Adrenal gland (tissue), 12 donors: Measurements from ENCODE around the gene BDH2. TPM values are rescaled to one million over a fixed set of nuclear protein-coding genes. Genes with fewer than 3 reads are reported as not detected.

Experiments used
- DNase-seq, 7 donors: peaks; one replicate each; pipeline ENCODE4 v3.0.0-alpha.2; 2019 to 2020
- H3K27ac ChIP-seq, 5 donors: fragments of 200-600 bp; sonication (generic) in 4 of 5; 1 replicate in 3 of 5; 2 replicates in 2 of 5; pipeline versions ENCODE4 v1.5.1 to v1.8.0; 2016 to 2020; ENCODE audit warnings: mild to moderate bottlenecking in 1 of 5
- H3K27me3 ChIP-seq: fragments of 200-600 bp; 2 replicates; pipeline ENCODE4 v1.8.0; 2021
- H3K36me3 ChIP-seq, 2 donors: fragments of 200-600 bp; replicated peaks in 1 of 2; 1 replicate in 1 of 2; 2 replicates in 1 of 2; pipeline versions ENCODE4 v1.5.1 to v1.8.0; 2018 to 2022
- H3K4me1 ChIP-seq, 2 donors: fragments of 200-600 bp; replicated peaks in 1 of 2; 1 replicate in 1 of 2; 2 replicates in 1 of 2; pipeline versions ENCODE4 v1.5.1 to v1.8.0; 2018 to 2021
- H3K4me3 ChIP-seq, 4 donors: fragments of 200-600 bp; sonication (generic) in 3 of 4; one replicate each; pipeline ENCODE4 v1.5.1; 2016 to 2018
- H3K9me3 ChIP-seq, 3 donors: fragments of 200-600 bp; sonication (generic) in 1 of 3; replicated peaks in 1 of 3; 1 replicate in 2 of 3; 2 replicates in 1 of 3; pipeline versions ENCODE4 v1.5.1 to v1.8.0; 2016 to 2021
- CTCF ChIP-seq, 6 experiments: fragments of 450-650 bp in 4 of 6; fragments of 200-600 bp in 2 of 6; sonication (generic) in 1 of 6; IDR thresholded peaks; 1 replicate in 5 of 6; 2 replicates in 1 of 6; pipeline versions ENCODE4 v1.5.1 to v1.8.0; 2016 to 2021; ENCODE audit warnings: antibody characterized with exemption in 6 of 6, mild to moderate bottlenecking in 2 of 6, moderate library complexity in 1 of 6
- POLR2A ChIP-seq, 2 donors: fragments of 450-650 bp; IDR thresholded peaks; one replicate each; pipeline ENCODE4 v1.6.1; 2017; ENCODE audit warnings: antibody characterized with exemption in 2 of 2, mild to moderate bottlenecking in 2 of 2, moderate library complexity in 1 of 2
- WGBS, 4 donors: extraction: QIAGEN DNeasy Blood & Tissue Kit in 2 of 4; methylation state at CpG; one replicate each; pipeline versions ENCODE4 v1.1.5 to v1.1.7; 2013 to 2017; 5-methylcytosine and 5-hydroxymethylcytosine counted together
- intact Hi-C, 2 donors: fragments of 100-400 bp; cut with DNase I; formaldehyde crosslinking; loops; one replicate each; pipeline versions ENCODE4 v1.14.1 to v1.15.0; 2022 to 2023
- polyA plus RNA-seq, 3 donors: library from polyadenylated mRNA; stranded (reverse); fragments of 200-250 nt in 2 of 3; fragments of 350-450 nt in 1 of 3; fragmentation: Illumina TruSeq in 1 of 3; extraction: RNeasy Lipid Tissue Mini Kit (QIAGEN cat#74804) in 1 of 3; gene quantifications; one replicate each; pipeline ENCODE4 v1.2.3, GENCODE V29; 2013 to 2014
- total RNA-seq, 9 donors: library from RNA; depleted of rRNA in 4 of 9; stranded (reverse); fragments of >200 nt in 4 of 9; fragments of 120-200 nt in 1 of 9; fragmentation: NEBNext Ultra II Directional in 1 of 9; extraction: Animal tissue kit (Norgen Biotek cat#: 25700) in 1 of 9; gene quantifications; one replicate each; pipeline versions ENCODE4 v1.1.0 to v1.2.4, GENCODE V29; 2013 to 2023
- donor health status: healthy with polysubstance abuse.
- donor health status: Bipolar disorder and iron deficiency.
- donor health status: DM: yes; HTN: yes; CAD: no.
- donor health status: DM: no; HTN: no; CAD: no.
- donor health status: DM: no; HTN: no; CAD: no.
- donor health status: DM: yes; HTN: yes; CAD: no.

Gene BDH2
- total and polyA plus RNA-seq, 12 donors = 84.6 to 209 (median 113) TPM

DNA sequence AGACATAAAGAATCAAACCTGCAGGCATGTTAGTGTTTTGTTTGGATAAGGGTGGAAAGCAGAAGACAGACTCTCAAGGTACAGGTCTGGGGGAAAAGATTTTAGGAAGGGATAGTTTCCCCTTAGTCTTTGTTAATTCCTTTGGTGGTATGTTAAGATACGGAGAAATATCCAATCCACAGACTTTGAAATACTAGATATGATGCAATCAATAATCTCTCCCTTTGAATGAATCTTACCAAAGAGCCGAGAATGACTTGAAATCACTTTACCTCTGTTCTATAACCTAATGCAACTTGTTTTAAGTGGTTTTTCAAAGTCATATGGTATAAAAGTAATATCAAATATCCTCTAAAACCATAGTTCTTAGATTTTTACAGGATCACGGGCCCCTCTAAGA is 5.3 kb upstream of the BDH2 start:
- no peak overlapping the region for H3K27ac ChIP-seq
- TF ChIP-seq POLR2A (IDR thresholded peaks at IDR 0.05) (no peak), CTCF (IDR thresholded peaks at IDR 0.05) (no peak)
- no peaks in the 10 kb centered on the region for H3K27me3 ChIP-seq
- no peaks in the 10 kb centered on the region for H3K4me1 ChIP-seq
- H3K4me3 ChIP-seq = no peak overlapping the region
- no peaks in the 10 kb centered on the region for H3K9me3 ChIP-seq
- 92 to 97% (median 96%) methylated on average over 3 of the region's 3 CpGs for WGBS, 4 donors
- no peaks in the 10 kb centered on the region for H3K36me3 ChIP-seq
- no peak for DNase-seq
- intact Hi-C loops = loop anchor here in 1 of 2 donors (10.0 kb wide), 1 partner anchor 660 kb away; no protein-coding TSS in a partner anchor

GRCh38 chr4:103100691-103101090 is 1.1 kb upstream of the BDH2 start:
- Histone ChIP-seq H3K4me1 (peaks cover 18 to 28% of the 10 kb centered on the region in 2 donors), H3K4me3 (no peak overlapping the region), H3K36me3 (no peaks in the 10 kb centered on the region), H3K27ac (no peak overlapping the region), H3K27me3 (no peaks in the 10 kb centered on the region), H3K9me3 (no peaks in the 10 kb centered on the region)
- intact Hi-C loops = loop anchor here in 1 of 2 donors (10.0 kb wide), 1 partner anchor 656 kb away; no protein-coding TSS in a partner anchor
- TF ChIP-seq POLR2A (IDR thresholded peaks at IDR 0.05) = no peak
- TF ChIP-seq CTCF (IDR thresholded peaks at IDR 0.05) = no peak
- no peak for DNase-seq
- 52 to 67% (median 62%) methylated on average over 5 of the region's 5 CpGs for WGBS, 4 donors

GRCh38 chr4:103098756-103099440 is 736 bp downstream of the BDH2 start:
- H3K27ac ChIP-seq = peak overlapping the region; percentile 37 to 78 (median 67)
- no peaks in the 10 kb centered on the region for H3K36me3 ChIP-seq
- H3K4me1 ChIP-seq = peaks cover 18 to 29% of the 10 kb centered on the region in 2 donors
- no peak for DNase-seq
- no peaks in the 10 kb centered on the region for H3K27me3 ChIP-seq
- intact Hi-C loops = loop anchor here in 1 of 2 donors (10.0 kb wide), 1 partner anchor 474 kb away; no protein-coding TSS in a partner anchor
- H3K4me3 ChIP-seq = peak overlapping the region; percentile 5 to 62 (median 48)
- WGBS, 4 donors = 4 to 13% (median 9%) methylated on average over 4 of the region's 4 CpGs
- no peaks in the 10 kb centered on the region for H3K9me3 ChIP-seq
- TF ChIP-seq CTCF (IDR thresholded peaks at IDR 0.05) = no peak
- TF ChIP-seq POLR2A (IDR thresholded peaks at IDR 0.05) = no peak

- no peaks in the 10 kb centered on the region for H3K36me3 ChIP-seq
- 62 to 82% (median 76%) methylated on average over 5 to 10 of the region's 10 CpGs for WGBS, 4 donors
Observed at GRCh38 chr4:103098341-103098740, 1.3 kb downstream of the BDH2 start.

More at GRCh38 chr4:103098341-103098740, 1.3 kb downstream of the BDH2 start:
- no peak for TF ChIP-seq POLR2A (IDR thresholded peaks at IDR 0.05)
- TF ChIP-seq CTCF (IDR thresholded peaks at IDR 0.05) = no peak
- Histone ChIP-seq H3K4me1 (peaks cover 18 to 29% of the 10 kb centered on the region in 2 donors), H3K27me3 (no peaks in the 10 kb centered on the region), H3K4me3 (peak overlapping the region in 1 of 4 donors; percentile 62), H3K27ac (peak overlapping the region in 1 of 5 donors; percentile 68), H3K9me3 (no peaks in the 10 kb centered on the region)
- intact Hi-C loops = loop anchor here in 1 of 2 donors (10.0 kb wide), 1 partner anchor 474 kb away; no protein-coding TSS in a partner anchor
- DNase-seq = no peak
